Embryonic facial prominence (tissue), 1 donor: ENCODE results near the gene NEUROD2.
A peak's percentile ranks its signal among the peaks of the same experiment; 100 is the strongest.

ENCODE experiments used
- DNase-seq: peaks from one replicate; pipeline ENCODE4 v3.0.0-alpha.2; 2016; ENCODE audit errors: extremely low spot score

NEUROD2 gene

DNA sequence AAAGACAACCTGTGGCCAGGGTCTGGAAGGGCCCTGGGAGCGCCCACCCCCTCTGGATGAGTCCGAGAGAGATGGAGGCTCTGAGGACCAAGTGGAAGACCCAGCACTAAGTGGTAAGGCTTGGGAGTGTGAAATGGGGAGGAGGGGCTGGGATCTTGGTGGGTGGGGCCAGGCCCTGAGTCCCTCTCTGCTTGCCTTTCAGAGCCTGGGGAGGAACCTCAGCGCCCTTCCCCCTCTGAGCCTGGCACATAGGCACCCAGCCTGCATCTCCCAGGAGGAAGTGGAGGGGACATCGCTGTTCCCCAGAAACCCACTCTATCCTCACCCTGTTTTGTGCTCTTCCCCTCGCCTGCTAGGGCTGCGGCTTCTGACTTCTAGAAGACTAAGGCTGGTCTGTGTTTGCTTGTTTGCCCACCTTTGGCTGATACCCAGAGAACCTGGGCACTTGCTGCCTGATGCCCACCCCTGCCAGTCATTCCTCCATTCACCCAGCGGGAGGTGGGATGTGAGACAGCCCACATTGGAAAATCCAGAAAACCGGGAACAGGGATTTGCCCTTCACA lies 28.0 kb upstream of the NEUROD2 start:
- no peak for DNase-seq

GRCh38 chr17:39634384-39634871 lies 26.7 kb upstream of the NEUROD2 start:
- DNase-seq, result no peak

DNA sequence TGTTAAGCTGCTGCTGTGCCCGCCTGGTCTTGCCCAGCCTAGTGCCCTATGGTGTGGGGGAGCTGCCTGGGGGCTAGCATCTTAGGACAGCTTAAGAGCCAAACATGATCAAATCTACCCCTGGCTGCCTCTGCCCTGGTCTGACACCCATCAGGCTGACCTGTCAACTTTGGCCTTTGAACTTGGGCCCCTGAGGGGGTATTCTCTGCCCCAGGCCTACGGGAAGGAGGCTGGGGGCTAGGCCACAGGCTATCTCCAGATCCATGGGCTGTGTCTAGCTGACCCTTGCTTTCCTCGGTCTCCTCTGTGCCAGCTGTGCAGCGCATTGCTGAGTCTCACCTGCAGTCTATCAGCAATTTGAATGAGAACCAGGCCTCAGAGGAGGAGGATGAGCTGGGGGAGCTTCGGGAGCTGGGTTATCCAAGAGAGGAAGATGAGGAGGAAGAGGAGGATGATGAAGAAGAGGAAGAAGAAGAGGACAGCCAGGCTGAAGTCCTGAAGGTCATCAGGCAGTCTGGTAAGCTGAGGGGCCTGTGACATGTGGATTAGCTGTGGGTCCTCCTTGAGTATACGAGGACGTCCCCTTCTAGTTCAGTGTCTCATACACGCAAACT lies 26.0 kb upstream of the NEUROD2 start:
- no peak for DNase-seq

DNA sequence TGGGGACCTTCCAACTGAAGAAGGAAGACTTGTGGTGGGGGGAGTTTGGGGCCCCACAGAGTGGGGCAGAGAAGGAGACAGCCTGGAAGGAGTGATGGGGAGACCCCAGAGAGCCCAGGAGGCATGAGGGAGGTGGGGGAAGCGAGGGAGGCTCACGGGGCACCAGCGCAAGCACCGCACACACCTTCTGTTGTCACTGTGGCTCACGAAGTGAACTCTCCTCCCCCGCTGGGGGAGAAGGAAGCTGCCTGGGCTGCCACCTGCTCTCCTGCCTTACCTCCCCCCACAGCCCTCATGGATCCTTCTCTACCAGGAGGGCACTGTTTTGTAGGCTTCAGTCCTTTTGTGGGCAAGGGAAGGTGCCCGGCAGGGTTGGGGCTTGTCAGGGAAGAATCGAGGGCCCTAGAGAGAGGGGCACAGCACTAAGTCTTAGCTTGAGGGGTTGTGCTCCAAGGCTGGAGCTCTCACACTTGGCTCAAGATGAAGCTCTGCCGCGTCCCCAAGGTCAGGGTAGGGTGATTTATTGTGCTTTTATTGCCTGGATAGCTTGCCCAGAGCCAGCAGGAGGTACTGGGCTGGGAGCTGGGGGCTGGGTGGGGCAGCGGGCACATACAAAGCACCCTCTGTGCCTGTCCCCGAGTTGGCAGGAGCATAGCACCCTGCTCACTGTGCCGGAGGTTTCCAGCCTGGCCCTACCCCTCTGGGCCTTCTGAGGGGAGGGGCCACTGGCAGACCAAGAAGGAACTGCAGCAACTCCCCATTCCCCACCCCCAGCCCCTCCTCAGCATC lies 24.6 kb upstream of the NEUROD2 start:
- no peak for DNase-seq

GRCh38 chr17:39631403-39631802 lies 23.7 kb upstream of the NEUROD2 start:
- no peak for DNase-seq

GRCh38 chr17:39629898-39630297 lies 22.2 kb upstream of the NEUROD2 start:
- DNase-seq, result no peak

GRCh38 chr17:39629494-39629880 lies 21.8 kb upstream of the NEUROD2 start:
- no peak for DNase-seq

DNA sequence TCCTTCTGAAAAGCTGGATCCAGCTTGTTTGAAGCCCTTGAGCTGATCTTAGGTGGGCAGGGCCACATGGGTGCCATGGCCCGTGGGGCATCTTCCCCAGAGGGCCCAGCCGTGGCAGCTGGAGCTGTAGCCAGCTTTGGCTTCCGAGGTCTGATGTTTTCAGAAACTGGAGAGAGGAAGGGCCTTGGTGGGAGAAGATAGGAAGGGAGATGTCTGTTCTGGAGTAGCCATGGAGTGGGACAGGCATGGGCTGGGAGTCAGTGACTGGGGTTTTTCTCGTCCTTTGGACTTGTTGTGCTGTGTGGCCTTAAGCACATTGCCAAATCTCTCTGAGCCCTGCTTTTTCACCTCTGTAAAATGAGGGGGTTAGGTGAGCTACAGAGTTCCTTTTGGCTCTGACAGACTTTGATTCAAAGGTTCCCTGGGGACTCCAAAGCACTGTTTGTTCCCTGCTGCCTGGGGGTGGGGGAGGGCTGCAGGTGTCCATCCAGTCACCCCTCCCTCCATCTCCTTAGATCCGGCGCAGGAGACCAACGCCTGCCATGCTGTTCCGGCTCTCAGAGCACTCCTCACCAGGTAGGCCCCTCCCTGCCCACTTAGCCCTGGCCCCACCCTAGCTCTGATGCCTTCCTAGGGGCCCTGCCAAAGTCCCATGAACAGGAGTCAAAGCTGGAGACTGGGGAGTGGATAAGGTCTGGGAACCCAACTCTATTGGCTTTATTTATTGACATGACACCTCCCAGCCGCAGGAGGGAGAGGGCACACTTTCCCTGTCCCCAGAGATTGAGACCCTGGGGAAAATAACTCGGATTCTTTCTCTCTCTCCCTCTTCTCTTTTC lies 21.2 kb upstream of the NEUROD2 start:
- DNase-seq, result no peak

- DNase-seq, result no peak
Observed at GRCh38 chr17:39627712-39628516, 20.2 kb upstream of the NEUROD2 start.

DNA sequence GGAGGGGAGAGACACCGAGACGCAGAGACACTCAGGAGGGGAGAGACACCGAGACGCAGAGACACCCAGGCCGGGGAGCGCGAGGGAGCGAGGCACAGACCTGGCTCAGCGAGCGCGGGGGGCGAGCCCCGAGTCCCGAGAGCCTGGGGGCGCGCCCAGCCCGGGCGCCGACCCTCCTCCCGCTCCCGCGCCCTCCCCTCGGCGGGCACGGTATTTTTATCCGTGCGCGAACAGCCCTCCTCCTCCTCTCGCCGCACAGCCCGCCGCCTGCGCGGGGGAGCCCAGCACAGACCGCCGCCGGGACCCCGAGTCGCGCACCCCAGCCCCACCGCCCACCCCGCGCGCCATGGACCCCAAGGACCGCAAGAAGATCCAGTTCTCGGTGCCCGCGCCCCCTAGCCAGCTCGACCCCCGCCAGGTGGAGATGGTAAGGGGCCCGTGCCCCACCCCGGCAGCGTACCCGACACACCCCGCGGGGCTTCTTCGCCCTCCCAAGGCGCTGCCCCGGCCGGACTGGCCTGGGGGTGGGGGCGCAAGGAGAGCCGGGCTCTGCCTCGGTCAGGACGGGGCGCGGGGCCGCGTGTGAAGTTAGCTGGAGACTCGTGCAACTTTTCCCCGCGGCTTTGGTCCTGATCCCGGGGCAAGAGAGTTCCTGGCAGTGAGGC lies 19.5 kb upstream of the NEUROD2 start:
- DNase-seq, result no peak

DNA sequence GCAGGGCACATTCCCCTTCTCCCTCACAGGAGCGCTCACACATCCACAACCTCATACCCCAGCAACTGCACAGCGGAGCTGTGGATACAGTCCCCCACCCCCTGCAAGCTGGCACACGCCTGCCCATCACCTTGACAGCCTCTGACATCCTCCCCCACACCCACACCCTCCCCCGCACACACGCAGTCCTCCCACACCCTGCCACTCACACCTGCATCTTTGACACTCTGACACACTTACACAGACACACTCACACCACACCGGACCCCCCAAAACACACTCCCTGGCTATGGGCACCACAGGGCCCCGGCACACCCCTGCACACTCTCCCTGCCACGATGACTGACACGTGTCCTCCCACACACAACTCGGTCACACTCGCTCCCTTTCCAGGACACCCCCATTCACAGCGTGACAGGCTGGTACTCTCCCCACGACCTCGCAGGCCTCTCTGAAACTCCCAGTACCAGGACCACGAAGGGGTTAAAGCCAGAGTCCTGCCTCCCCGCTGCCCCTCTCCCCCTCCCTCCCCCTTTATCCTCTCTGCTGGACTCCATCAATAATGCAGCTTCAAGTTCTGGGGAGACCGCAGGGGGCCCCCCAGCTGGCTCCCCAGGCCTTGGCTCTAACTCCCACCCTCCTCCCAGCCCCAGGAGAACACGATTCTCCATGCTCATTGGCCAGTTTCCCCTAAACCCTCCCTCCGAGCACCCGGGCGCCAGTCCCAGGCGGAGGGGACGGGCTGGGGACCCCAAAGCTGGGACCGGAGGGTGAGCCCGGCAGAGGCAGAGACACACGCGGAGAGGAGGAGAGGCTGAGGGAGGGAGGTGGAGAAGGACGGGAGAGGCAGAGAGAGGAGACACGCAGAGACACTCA lies 18.7 kb upstream of the NEUROD2 start, which contains the start of gene PPP1R1B:
Gene PPP1R1B, plus strand, starts transcription at position 782 of the 876 bp plus-strand sequence. CDS start 441 bp downstream, outside the sequence.
- DNase-seq, result no peak

- no peak for DNase-seq
Observed at GRCh38 chr17:39625198-39625785, 17.6 kb upstream of the NEUROD2 start.

GRCh38 chr17:39624313-39624712 lies 16.6 kb upstream of the NEUROD2 start:
- no peak for DNase-seq

GRCh38 chr17:39623356-39623950 lies 15.7 kb upstream of the NEUROD2 start:
- DNase-seq, result no peak

- no peak for DNase-seq
Observed at GRCh38 chr17:39622380-39623006, 14.8 kb upstream of the NEUROD2 start.

- DNase-seq, result peak; percentile 84
Observed at GRCh38 chr17:39621523-39622379, 14.0 kb upstream of the NEUROD2 start.

GRCh38 chr17:39619786-39620101 lies 12.0 kb upstream of the NEUROD2 start:
- DNase-seq, result no peak
